DMS114 treated with DMSO at 0.1 percent for 48 hours (cell line): ENCODE results near the gene AFAP1.

Experiments
- DNase-seq: peaks from one replicate; lab custom pipeline; 2025; ENCODE audit not compliant: unreplicated experiment; lab: John Stamatoyannopoulos, UW

AFAP1 gene

GRCh38 chr4:7968262-7968896 lies 28.7 kb upstream of the AFAP1 start:
- DNase-seq = no peak

GRCh38 chr4:7967501-7968261 lies 28.0 kb upstream of the AFAP1 start:
- no peak for DNase-seq

GRCh38 chr4:7967063-7967440 lies 27.4 kb upstream of the AFAP1 start:
- DNase-seq = no peak

DNA sequence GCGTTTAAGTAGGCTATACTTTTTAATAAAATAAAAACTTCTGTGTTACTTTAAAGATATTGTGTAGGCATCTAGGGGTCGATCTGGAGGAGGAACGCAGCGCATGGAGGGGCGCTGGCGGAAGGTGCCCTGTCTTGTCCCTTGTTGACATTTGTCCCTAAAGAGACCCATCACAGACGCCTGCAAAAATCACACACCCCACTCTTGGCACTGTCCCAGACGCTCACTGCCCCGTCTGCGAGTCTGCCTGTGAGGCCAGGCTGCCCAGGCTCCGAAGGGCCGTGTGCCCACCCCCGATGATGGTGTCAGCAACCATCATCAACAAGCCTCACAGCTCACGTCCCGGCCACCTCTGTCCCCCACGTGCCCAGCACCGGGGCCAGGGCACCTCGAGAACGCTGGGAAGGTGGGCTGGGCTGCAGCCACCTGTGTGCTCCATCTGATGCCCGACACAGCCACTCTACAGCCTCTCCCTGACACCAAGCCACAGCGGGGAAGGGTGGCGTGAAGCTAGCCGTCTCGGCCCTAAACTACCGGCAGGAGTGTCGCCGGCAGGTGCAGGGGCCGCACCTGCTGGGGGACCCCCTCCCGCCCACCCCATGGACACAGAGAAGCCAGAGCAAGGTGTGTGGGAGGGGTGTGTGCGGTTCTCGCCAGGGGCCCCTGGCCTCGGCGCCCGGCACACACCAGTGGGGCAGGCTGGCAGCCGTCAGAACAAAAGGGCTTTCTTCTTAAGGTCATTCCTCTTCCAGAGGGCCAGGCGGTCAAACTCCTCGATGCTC lies 26.8 kb upstream of the AFAP1 start:
- no peak for DNase-seq

DNA sequence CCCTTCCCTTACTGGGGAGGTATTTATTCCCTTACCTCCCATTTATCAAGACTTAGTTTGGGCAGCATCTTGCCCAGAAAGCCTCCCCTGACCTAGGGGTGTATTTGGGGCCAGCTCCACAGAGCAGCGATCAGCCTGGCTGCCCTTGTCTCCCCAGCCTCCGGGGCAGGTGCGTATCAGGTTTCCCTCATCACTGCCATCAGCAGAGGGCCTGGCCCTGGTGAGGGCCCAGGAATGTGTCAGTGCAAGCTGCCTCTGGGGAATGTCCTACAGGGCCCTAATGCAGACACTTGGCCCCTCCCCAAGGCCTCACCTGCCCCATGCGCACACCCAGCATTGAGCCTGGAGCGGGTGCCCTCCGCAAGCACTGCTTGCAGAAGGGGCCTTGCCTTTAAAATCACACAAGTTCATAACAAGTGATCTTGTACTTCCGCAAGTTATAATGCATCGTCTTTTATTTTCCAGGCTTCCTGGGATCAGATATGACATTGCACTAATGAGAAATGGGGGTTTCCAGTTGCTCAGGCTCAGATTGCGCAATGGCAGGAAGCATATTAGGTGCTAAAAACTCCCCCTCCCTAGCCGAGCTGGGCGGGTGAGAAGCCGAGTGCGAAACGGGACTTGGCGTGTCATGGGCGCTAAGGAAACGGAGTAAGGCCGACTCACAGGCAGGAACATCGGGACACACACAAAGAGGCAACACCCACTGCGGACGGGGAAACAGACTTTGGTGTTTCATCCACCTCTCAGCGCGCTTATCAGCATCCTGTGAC lies 25.4 kb upstream of the AFAP1 start:
- DNase-seq = no peak

- no peak for DNase-seq
These were observed 24.8 kb upstream of the AFAP1 start for GRCh38 chr4:7964459-7964858.

GRCh38 chr4:7963691-7964090 lies 24.0 kb upstream of the AFAP1 start:
- no peak for DNase-seq

- no peak for DNase-seq
These were observed 23.2 kb upstream of the AFAP1 start for GRCh38 chr4:7962609-7963508.

- no peak for DNase-seq
These were observed 21.4 kb upstream of the AFAP1 start for GRCh38 chr4:7960790-7961655.

- no peak for DNase-seq
These were observed 20.5 kb upstream of the AFAP1 start for GRCh38 chr4:7960017-7960789.

DNA sequence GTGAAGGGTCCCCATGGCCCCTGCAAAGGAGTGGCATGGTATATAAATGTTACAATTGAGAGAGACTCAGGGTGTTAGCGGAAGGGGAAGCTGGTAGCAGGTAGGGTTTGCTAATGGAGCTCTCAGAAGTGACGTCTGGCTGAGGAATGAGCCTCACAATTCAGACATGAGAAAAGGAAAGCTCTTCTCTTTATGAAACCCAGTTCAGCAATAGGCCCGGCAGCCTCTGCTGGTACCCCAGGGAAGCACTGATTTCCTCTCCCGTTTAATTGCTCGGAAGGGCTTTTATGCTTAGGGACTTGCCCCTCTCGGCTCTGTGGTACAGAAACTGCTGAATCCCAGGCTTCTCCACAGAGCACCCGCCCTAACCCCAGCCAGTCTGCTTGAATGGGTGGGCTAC lies 19.4 kb upstream of the AFAP1 start:
- DNase-seq = no peak

DNA sequence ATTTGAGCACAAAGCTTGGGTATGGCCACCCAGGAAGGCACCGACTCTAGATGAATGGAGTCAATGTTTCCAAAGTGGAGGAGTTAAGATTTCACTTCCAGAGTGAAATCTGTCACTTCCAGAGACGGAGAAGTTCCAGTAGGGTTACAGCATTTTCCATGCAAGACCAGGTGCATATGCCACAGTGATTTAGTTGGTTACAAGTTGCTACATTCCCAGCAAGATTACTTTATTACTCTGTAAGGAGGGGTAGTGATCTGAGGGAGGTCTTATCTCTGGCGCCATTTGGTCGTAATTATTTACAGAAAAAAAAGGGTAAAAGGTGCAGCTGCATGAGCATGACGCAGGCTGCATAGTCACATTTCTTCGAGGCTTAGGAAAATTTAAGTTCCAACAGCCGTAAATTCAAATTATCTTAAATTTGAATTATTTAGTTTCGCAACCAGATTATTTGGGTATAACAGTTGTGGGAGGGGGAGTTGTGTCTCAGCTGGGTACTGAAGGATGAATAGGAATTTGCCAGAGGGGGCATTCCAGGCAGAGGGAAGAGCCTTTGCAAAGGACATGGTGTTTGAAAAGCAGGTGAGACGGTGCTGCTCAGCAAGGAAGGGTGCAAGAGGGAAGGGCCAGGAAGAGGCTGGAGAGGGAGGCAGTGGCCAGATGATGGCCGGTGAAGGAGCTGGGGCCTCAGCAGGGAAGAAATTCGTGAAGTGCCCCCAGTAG lies 17.4 kb upstream of the AFAP1 start:
- no peak for DNase-seq

DNA sequence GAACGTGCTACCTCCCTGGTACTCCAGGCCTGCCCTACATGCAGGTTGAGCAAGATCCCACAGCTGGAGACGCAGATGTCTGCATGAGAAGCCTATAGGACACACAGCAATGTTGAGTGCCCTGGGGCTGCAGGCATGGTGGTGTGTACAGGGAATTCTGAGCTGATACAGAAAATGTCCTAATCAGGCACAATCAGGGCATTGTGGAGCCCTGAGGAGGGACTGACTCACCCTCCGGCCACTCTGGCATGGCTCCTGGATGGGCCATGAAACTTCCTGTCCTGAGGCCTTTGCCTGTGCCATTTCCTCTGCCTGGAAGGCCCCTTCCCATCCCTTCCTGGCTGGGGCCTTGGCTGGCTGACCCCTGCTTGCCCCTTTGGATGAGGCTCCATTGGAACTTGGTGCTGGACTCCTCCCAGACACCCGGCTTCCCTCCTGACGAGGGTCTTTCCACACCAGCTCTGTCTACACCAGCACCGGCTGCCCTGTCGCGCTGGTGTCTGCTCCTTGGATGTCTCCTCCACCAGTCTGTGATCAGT lies 16.7 kb upstream of the AFAP1 start:
- no peak for DNase-seq

DNA sequence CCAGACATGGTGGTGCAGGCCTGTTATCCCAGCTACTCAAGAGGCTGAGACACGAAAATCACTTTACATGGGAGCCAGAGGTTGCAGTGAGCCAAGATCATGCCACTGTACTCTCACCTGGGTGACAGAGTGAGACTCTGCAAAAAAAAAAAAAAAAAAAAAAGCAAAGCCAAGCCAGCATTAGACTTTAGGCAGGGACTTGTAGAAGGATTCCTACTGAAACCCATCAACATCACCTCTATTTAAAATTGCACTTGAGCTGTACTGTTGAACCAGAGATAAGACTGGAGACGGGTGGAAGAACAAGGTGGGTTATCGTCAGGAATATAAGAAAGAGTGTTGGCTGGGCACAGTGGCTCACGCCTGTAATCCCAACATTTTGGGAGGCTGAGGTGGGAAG lies 15.7 kb upstream of the AFAP1 start:
- DNase-seq = no peak

- DNase-seq = no peak
These were observed 13.0 kb upstream of the AFAP1 start for GRCh38 chr4:7952615-7953014.

DNA sequence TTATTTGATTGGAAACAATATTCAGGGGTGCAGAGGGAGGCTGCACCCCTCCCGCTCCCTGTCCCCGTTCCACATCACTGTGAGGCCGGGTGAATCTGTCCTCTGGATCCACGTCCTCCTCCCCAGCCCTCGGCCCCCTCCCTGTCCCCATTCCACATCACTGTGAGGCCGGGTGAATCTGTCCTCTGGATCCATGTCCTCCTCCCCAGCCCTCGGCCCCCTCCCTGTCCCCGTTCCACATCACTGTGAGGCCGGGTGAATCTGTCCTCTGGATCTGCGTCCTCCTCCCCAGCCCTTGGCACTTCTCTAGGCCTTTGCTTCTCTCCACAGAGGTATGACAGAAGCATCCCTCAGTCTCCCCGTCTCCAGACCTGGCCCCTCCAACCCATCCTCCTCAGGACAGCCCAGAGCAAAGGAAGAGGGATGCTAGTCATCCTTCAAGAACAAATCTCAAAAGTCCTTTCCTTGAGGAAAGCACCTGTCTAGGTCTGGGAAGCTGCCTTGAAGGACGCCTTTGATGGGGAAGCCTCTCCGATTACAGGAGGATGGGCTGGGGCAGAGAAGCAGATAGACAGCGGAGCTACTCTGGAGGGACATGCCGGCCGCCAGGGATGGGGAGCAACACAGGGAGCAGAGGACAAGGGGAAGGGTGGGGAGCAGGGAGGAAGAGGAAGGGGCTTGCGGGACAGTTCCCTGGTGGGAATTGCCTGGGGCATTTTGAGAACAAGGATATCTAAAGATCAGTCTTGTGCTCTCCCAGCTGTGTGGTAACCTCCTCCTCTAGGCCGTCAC lies 10.8 kb upstream of the AFAP1 start:
- no peak for DNase-seq

- no peak for DNase-seq
These were observed 10.1 kb upstream of the AFAP1 start for GRCh38 chr4:7949759-7950158.
